ENCODE data around the gene IFT52. TPM values are rescaled to one million over a fixed set of nuclear protein-coding genes. Genes with fewer than 3 reads are reported as not detected.

The IFT52 gene, protein sequence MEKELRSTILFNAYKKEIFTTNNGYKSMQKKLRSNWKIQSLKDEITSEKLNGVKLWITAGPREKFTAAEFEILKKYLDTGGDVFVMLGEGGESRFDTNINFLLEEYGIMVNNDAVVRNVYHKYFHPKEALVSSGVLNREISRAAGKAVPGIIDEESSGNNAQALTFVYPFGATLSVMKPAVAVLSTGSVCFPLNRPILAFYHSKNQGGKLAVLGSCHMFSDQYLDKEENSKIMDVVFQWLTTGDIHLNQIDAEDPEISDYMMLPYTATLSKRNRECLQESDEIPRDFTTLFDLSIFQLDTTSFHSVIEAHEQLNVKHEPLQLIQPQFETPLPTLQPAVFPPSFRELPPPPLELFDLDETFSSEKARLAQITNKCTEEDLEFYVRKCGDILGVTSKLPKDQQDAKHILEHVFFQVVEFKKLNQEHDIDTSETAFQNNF
- 25.5 and 34.8 TPM in 2 replicates for total RNA-seq (2014; rRNA removed; shearing (Covaris generic))

DNA sequence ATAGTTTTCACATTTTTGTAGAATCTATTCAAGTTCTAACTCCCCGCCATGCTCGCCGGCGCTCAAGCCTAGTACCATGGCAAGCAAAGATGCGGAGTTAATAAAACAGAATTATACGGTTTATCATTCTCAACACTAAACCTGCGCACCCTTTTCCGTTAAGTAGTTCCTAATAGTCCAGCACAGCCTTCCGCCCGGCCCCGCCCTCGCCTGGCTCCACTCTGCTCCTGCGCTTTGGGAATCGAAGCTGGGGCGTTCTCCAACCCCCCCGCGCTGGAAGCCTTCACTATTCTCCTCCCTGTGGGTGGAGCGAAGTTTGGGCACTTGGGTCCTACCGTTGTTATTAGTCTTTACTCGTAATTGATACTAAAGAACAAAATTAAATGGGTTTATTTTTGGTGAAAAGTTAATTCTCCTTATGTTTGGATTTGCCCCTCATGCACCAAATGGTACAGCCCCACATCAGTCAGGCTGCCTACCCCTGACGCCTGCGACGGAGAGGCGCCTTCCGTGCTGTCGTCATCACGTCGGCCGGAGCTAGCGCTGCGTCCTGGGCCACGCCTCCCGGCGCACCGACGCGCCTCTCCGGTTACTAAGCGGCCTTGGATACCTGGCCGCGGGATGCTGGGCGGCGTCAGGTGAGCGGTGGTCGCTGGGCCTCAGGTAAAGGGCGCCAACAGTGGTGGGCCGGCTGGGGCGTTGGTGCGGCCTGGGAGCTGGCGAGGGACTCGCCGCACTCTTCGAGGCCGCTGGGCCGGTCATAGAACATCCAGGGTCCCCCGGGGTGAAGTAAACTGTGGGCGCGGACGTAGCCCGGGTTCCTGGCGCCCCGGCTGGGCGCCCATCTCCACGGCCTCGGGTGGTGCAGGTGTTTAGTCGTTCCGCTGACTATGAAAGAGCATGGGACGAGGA is at the start of gene IFT52:
IFT52 (plus strand) TSS at position 546 of the 912 bp plus-strand sequence. CDS start 3,762 bp downstream, outside the sequence.

DNA sequence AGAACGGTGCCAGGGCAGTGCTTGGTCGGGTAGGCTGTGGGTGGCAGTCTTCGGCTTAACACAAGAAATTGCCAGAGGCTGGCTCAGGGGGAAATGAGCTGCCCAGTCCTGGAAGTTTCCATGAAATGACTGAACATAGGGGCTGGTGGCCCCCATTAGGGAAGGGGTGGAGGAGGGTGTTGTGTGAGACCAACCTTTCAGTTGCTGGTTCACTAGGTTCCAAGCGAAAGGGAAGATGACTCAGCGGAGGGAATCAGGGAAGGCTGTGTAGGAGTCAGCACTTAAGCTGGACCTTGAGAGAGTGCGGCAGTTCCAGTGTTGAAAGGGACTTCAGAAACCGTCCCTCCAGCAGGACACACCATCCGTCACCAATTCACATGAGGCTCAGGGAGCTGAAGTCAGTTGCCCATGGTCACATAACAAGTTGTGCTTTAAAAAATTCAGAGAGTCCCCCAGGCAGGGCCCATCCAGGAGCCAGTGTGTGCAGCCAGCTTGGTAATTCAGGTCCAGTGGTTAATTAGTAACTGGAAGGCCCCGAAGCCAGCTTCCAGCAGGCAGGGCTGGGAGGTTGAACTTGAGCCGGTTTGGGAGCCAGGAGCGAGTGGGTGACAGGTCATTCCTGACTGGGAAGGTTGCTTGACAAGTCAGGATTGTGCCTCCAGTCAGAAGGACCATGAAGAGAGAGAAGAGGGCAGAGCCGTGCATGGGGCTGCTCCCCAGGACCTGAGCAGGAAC is 32.2 kb upstream of the IFT52 start, which contains the start of gene SGK2:
SGK2 (plus strand) TSS at position 616 of the 735 bp plus-strand sequence. CDS start 7,469 bp downstream, outside the sequence.

DNA sequence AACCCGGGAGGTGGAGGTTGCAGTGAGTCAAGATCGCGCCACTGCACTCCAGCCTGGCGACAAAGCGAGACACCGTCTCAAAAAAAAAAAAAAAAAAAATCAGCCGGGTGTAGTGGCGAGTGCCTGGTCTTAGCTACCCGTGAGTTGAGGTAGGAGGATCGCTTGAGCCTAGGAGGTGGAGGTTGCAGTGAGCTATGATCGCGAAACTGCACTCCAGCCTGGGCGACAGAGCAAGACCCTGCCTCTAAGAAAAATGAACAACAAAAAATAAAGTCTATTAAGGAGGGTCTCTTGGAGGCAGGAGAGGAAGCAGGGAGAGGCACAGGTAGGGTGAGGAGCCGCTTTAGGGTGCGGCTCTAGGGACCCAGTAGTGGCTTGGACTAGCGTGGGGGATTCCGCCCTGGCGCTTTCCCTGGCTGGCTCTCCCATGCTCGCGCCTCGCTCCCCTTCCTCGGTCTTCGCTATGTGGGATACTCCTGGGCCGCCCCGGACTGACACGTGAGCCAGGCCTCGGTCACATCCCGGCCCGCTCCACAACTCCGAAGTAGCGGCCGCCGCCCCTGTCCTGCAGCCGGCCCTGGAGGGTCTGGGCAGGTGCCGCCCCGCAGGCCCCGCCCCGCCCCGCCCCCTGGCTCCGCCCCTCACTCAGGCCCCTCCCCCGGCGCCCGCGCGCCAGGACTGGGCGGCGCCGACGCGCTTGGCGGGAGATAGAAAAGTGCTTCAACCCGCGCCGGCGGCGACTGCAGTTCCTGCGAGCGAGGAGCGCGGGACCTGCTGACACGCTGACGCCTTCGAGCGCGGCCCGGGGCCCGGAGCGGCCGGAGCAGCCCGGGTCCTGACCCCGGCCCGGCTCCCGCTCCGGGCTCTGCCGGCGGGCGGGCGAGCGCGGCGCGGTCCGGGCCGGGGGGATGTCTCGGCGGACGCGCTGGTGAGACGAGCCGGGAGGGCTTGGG is 75.9 kb downstream of the IFT52 start, which contains the start of gene MYBL2:
MYBL2 (plus strand) TSS at position 739 of the 953 bp plus-strand sequence; CDS start at position 909, 170 bp downstream.

Other genes with a start within 250 kb of the IFT52 start
- gene SRSF6, start 133.0 kb upstream of the IFT52 start, total RNA-seq (2014; rRNA removed; shearing (Covaris generic)), result 89.1 and 91.4 TPM in 2 replicates
- 4.9 and 7.8 TPM in 2 replicates for gene L3MBTL1, start 83.2 kb upstream of the IFT52 start, total RNA-seq (2014; rRNA removed; shearing (Covaris generic))
- gene SGK2, start 31.9 kb upstream of the IFT52 start, total RNA-seq (2014; rRNA removed; shearing (Covaris generic)), result 0.05 TPM in 1 of 2 replicates, not detected in the other
- 53.2 and 62.7 TPM in 2 replicates for gene MYBL2, start 76.2 kb downstream of the IFT52 start, total RNA-seq (2014; rRNA removed; shearing (Covaris generic))
- not detected in 2 replicates for gene GTSF1L, start 136.1 kb downstream of the IFT52 start, total RNA-seq (2014; rRNA removed; shearing (Covaris generic))